Measurements from ENCODE around the gene KDM6A.
"Not testable (repeated sequence)": the region's sequence is repeated elsewhere in the genome, so short reads cannot be mapped to it uniquely, and the experiment has no call there.

KDM6A gene

DNA sequence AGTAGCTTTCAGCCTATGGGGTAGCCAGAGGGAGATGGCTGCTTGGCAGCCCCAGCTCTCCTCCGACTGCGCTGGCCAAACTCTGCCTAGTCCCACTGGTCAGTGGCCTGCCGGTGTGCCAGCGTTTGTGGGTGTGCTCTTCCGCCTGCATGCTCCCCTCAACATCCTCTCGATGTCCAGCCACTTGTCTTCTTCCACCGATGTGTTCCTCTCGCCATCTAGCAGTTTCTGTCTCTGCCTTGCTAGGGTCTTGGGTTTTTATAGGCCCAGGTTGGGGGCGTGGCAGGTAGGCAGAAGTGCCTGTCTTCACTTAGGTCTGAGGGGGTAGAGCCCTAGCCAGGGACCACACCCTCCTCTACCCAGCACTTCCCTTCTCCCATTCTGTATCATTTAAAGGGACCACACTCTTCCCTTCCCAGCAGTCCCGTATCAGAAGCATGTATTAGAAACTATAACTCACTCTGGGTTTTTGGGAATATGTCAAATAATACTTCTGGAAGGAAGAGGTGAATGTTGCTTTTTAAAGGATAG, 124.4 kb downstream of the KDM6A start:
- no peaks in the 10 kb centered on the region for H3K36me3 ChIP-seq (ENCODE audit: control insufficient read depth in 2 of 2, insufficient read depth in 2 of 2, low read length in 2 of 2)
- H3K9me3 ChIP-seq (ENCODE audit: control insufficient read depth in 2 of 2, low read length in 2 of 2), result no peaks in the 10 kb centered on the region
- H3K9ac ChIP-seq (ENCODE audit: low read depth in 1 of 2, low read length in 2 of 2), result no peak overlapping the region
- peak overlapping the region in 1 of 2 donors; percentile 32 for H3K27ac ChIP-seq (ENCODE audit: low read depth in 2 of 2, low read length in 2 of 2)
- no peaks in the 10 kb centered on the region for H3K27me3 ChIP-seq (ENCODE audit: control insufficient read depth in 2 of 2, insufficient read depth in 2 of 2, low read length in 2 of 2)
- no peak overlapping the region for H3K4me3 ChIP-seq (ENCODE audit: low read length in 2 of 2)
- peaks cover 21 to 28% of the 10 kb centered on the region in 2 donors for H3K4me1 ChIP-seq (ENCODE audit: control insufficient read depth in 2 of 2, insufficient read depth in 2 of 2, low read length in 2 of 2)

DNA sequence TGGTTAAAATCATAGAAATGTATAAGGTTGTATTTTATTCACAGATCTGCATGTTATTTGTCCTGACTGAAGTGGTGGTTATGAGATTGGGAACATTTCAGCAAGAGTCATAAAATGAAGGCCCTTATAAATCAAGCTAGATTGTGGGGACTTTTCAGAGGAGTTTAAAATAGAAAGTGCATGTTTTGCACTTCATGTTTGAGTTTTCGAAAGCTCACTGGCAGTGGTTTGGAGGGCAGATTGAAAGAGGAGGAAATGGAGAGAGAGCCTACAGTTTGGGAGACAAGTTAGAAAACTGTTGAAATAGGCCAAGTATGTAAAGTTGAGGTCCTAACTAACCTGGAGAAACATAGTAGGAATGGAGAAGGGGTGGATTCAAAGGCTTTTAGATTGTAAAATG, 124.9 kb downstream of the KDM6A start:
- Histone ChIP-seq H3K27me3 (ENCODE audit: control insufficient read depth in 2 of 2, insufficient read depth in 2 of 2, low read length in 2 of 2) (no peaks in the 10 kb centered on the region), H3K4me3 (ENCODE audit: low read length in 2 of 2) (no peak overlapping the region), H3K9me3 (ENCODE audit: control insufficient read depth in 2 of 2, low read length in 2 of 2) (no peaks in the 10 kb centered on the region)

DNA sequence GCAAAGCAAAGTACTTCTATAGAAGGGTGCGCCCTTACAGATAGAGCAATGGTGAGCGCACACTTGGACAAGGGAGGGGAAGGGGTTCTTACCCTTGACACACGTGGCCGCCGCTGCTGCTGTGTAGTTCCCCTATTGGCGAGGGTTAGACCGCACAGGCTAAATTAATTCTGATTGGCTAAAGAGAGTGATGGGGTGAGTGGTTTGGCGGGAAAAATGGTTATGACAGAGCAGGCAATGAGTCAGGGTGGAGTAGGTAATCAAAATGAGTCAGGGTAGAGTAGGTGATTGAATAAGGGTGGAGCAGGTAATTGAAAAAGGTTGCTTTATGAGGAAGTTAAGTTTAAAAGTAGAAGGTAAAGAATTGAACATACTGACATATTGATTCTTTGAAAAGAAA, 126.2 kb downstream of the KDM6A start:
- not testable (repeated sequence) for H3K36me3 ChIP-seq (ENCODE audit: control insufficient read depth in 2 of 2, insufficient read depth in 2 of 2, low read length in 2 of 2); H3K9ac ChIP-seq (ENCODE audit: low read depth in 1 of 2, low read length in 2 of 2); H3K27me3 ChIP-seq (ENCODE audit: control insufficient read depth in 2 of 2, insufficient read depth in 2 of 2, low read length in 2 of 2); H3K4me3 ChIP-seq (ENCODE audit: low read length in 2 of 2); H3K9me3 ChIP-seq (ENCODE audit: control insufficient read depth in 2 of 2, low read length in 2 of 2)
- Histone ChIP-seq H3K4me1 (ENCODE audit: control insufficient read depth in 2 of 2, insufficient read depth in 2 of 2, low read length in 2 of 2) (peaks cover 21 to 28% of the 10 kb centered on the region in 2 donors), H3K27ac (ENCODE audit: low read depth in 2 of 2, low read length in 2 of 2) (peak overlapping the region in 1 of 2 donors; percentile 27)

More for the DNA sequence above, 124.9 kb downstream of the KDM6A start:
- Histone ChIP-seq H3K9ac (ENCODE audit: low read depth in 1 of 2, low read length in 2 of 2) (no peak overlapping the region), H3K4me1 (ENCODE audit: control insufficient read depth in 2 of 2, insufficient read depth in 2 of 2, low read length in 2 of 2) (peaks cover 21 to 28% of the 10 kb centered on the region in 2 donors), H3K36me3 (ENCODE audit: control insufficient read depth in 2 of 2, insufficient read depth in 2 of 2, low read length in 2 of 2) (no peaks in the 10 kb centered on the region), H3K27ac (ENCODE audit: low read depth in 2 of 2, low read length in 2 of 2) (no peak overlapping the region)

DNA sequence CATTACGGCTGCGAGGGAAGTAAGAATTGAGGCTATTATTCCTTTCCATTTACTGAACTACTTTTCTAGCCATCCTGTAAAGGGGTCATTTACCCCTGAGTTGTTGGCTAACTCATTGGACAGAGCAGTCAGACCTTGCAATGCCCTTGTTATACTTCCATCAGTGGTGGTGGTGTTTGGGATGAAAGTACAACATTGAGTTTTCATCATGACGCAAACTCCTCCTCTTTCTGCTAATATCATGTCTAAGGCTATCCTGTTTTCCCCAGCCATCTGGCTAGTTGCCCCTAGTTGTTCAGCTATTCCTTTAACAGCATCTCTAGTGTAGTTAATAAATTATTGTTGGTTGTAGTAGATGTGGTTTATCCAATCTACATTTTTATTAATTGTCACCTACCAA, 126.9 kb downstream of the KDM6A start:
- H3K9ac ChIP-seq (ENCODE audit: low read depth in 1 of 2, low read length in 2 of 2); H3K27me3 ChIP-seq (ENCODE audit: control insufficient read depth in 2 of 2, insufficient read depth in 2 of 2, low read length in 2 of 2); H3K9me3 ChIP-seq (ENCODE audit: control insufficient read depth in 2 of 2, low read length in 2 of 2); H3K4me3 ChIP-seq (ENCODE audit: low read length in 2 of 2); H3K36me3 ChIP-seq (ENCODE audit: control insufficient read depth in 2 of 2, insufficient read depth in 2 of 2, low read length in 2 of 2): not testable (repeated sequence)
- Histone ChIP-seq H3K4me1 (ENCODE audit: control insufficient read depth in 2 of 2, insufficient read depth in 2 of 2, low read length in 2 of 2) (peaks cover 21 to 26% of the 10 kb centered on the region in 2 donors), H3K27ac (ENCODE audit: low read depth in 2 of 2, low read length in 2 of 2) (peak overlapping the region in 1 of 2 donors; percentile 27)

DNA sequence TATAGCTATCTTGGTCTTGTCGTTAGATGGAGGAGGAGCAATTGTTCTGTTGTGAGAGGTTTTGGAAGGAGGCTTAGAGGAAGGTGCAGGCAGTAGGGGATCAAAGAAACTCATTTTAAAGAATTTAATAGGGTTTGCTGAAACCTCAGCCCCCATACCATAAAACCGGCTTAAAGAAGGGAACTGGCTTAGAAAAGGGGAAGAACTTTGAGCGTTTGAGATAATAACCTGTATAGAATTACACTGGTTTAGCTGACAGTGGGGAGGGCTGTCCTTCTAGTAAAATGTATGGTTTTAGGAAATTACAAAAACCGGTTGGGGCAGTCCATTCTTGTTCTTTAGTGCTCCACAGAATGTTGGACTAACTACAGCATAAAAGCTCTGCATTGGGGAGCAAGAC, 128.1 kb downstream of the KDM6A start:
- Histone ChIP-seq H3K9me3 (ENCODE audit: control insufficient read depth in 2 of 2, low read length in 2 of 2) (peaks cover 0 to 2% of the 10 kb centered on the region in 2 donors), H3K27me3 (ENCODE audit: control insufficient read depth in 2 of 2, insufficient read depth in 2 of 2, low read length in 2 of 2) (no peaks in the 10 kb centered on the region), H3K4me3 (ENCODE audit: low read length in 2 of 2) (no peak overlapping the region), H3K27ac (ENCODE audit: low read depth in 2 of 2, low read length in 2 of 2) (no peak overlapping the region), H3K9ac (ENCODE audit: low read depth in 1 of 2, low read length in 2 of 2) (no peak overlapping the region), H3K4me1 (ENCODE audit: control insufficient read depth in 2 of 2, insufficient read depth in 2 of 2, low read length in 2 of 2) (peaks cover 17 to 23% of the 10 kb centered on the region in 2 donors), H3K36me3 (ENCODE audit: control insufficient read depth in 2 of 2, insufficient read depth in 2 of 2, low read length in 2 of 2) (no peaks in the 10 kb centered on the region)

DNA sequence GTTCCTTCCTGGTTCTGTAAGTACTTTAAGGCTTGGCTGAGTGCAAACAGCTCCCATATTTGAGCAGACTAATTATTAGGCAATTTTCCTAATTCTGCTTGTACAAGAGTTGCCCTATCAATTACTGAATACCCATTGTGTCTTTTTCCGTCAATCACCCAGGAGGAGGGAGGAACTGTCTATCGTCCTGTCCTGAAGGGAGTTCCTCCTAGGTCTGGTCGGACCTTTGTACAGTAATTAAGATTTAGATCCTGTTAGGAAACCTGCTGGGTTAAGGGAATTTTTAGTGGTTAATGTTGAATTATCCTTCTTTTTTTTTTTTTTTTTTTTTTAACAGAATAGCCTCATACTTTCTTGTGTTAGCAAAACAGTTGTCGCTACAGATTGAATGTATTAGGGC, 130.1 kb downstream of the KDM6A start:
- Histone ChIP-seq H3K4me3 (ENCODE audit: low read length in 2 of 2) (no peak overlapping the region), H3K4me1 (ENCODE audit: control insufficient read depth in 2 of 2, insufficient read depth in 2 of 2, low read length in 2 of 2) (peaks cover under 1 to 5% of the 10 kb centered on the region in 2 donors), H3K9me3 (ENCODE audit: control insufficient read depth in 2 of 2, low read length in 2 of 2) (peaks cover 0 to 2% of the 10 kb centered on the region in 2 donors), H3K9ac (ENCODE audit: low read depth in 1 of 2, low read length in 2 of 2) (no peak overlapping the region), H3K36me3 (ENCODE audit: control insufficient read depth in 2 of 2, insufficient read depth in 2 of 2, low read length in 2 of 2) (no peaks in the 10 kb centered on the region), H3K27me3 (ENCODE audit: control insufficient read depth in 2 of 2, insufficient read depth in 2 of 2, low read length in 2 of 2) (no peaks in the 10 kb centered on the region), H3K27ac (ENCODE audit: low read depth in 2 of 2, low read length in 2 of 2) (no peak overlapping the region)

DNA sequence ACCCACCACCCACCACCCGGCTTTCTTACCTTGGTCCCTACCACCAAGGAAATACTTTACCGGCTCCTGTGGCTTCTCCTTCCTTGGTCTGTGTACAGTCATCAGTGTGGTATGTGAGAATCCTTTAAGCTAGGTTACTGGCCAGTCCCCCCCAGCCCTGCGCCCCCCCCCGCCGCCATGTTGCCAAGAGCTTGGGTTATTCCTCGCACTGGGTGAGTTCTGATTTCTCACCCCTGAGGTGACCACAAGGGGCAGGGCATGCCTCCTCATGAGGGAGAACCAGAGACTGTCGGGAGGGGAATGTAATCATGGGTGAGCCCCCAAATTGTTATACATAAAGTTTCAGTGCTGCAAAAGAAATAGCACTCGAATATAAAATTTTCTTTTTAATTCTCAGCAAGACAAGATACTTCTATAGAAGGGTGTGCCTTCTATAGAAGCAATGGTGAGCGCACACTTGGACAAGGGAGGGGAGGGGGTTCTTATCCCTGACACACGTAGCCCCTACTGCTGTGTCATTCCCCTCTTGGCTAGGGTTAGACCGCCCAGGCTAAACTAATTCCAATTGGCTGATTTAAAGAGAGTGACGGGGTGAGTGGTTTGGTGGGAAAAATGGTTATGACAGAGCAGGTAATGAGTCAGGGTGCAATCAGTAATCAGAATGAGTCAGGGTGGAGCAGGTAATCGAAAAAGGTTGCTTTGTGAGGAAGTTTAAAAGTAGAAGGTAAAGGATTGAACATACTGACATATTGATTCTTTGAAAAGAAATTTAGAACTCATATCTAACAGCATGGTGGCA, 133.2 kb downstream of the KDM6A start:
- no peaks in the 10 kb centered on the region for H3K27me3 ChIP-seq (ENCODE audit: control insufficient read depth in 2 of 2, insufficient read depth in 2 of 2, low read length in 2 of 2)
- no peak overlapping the region for H3K9ac ChIP-seq (ENCODE audit: low read depth in 1 of 2, low read length in 2 of 2)
- peaks cover 0 to 2% of the 10 kb centered on the region in 2 donors for H3K9me3 ChIP-seq (ENCODE audit: control insufficient read depth in 2 of 2, low read length in 2 of 2)
- peaks cover 0 to 3% of the 10 kb centered on the region in 2 donors for H3K4me1 ChIP-seq (ENCODE audit: control insufficient read depth in 2 of 2, insufficient read depth in 2 of 2, low read length in 2 of 2)
- H3K27ac ChIP-seq (ENCODE audit: low read depth in 2 of 2, low read length in 2 of 2), result no peak overlapping the region
- no peak overlapping the region for H3K4me3 ChIP-seq (ENCODE audit: low read length in 2 of 2)
- H3K36me3 ChIP-seq (ENCODE audit: control insufficient read depth in 2 of 2, insufficient read depth in 2 of 2, low read length in 2 of 2), result no peaks in the 10 kb centered on the region

DNA sequence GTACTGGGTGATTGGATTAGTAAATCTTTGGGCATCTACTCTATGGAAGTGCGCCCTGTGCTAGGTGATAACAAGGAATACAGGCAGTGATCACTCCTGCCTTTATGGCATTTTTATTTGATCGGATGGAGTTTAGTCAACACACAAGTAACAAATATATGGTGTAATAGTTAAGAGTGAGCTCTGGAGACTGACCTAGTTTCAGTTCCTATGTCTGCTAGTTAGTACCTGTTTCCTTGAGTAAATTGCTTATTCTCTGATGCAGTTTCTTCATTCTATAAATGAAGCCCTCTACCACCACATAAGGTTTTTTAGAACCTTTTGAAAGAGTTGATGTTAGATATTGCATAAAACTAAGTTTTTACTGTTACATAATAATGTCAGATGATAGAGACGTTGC, 134.6 kb downstream of the KDM6A start:
- Histone ChIP-seq H3K4me3 (ENCODE audit: low read length in 2 of 2) (no peak overlapping the region), H3K9ac (ENCODE audit: low read depth in 1 of 2, low read length in 2 of 2) (no peak overlapping the region), H3K27ac (ENCODE audit: low read depth in 2 of 2, low read length in 2 of 2) (no peak overlapping the region), H3K9me3 (ENCODE audit: control insufficient read depth in 2 of 2, low read length in 2 of 2) (peaks cover 0 to 2% of the 10 kb centered on the region in 2 donors), H3K4me1 (ENCODE audit: control insufficient read depth in 2 of 2, insufficient read depth in 2 of 2, low read length in 2 of 2) (no peaks in the 10 kb centered on the region), H3K27me3 (ENCODE audit: control insufficient read depth in 2 of 2, insufficient read depth in 2 of 2, low read length in 2 of 2) (no peaks in the 10 kb centered on the region), H3K36me3 (ENCODE audit: control insufficient read depth in 2 of 2, insufficient read depth in 2 of 2, low read length in 2 of 2) (no peaks in the 10 kb centered on the region)

DNA sequence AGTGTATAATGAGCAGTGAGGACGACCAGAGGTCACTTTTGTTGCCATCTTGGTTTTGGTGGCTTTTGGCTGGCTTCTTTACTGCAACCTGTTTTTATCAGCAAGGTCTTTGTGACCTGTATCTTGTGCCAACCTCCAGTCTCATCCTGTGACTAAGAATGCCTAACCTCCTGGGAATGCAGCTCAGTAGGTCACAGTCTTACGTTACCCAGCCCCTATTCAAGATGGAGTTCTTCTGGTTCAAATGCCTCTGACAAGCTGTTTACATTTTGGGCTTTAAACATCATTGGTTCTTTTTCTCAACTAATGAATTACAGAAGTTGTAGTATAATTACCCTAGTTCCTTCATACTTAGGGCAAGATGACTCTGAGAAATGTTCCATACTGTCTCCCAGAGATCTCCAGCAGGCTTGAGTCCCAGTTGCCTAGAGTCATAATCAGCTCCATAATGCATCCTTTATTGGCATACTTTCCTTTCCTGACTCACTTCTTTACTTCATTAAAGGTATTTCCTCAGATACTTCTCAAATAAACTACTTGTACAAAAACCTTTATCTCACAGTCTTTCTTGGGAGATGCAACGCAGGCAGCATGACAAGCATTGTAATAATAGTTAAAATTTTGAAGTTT, 136.5 kb downstream of the KDM6A start:
- Histone ChIP-seq H3K9me3 (ENCODE audit: control insufficient read depth in 2 of 2, low read length in 2 of 2) (peaks cover 0 to 2% of the 10 kb centered on the region in 2 donors), H3K27ac (ENCODE audit: low read depth in 2 of 2, low read length in 2 of 2) (no peak overlapping the region), H3K36me3 (ENCODE audit: control insufficient read depth in 2 of 2, insufficient read depth in 2 of 2, low read length in 2 of 2) (no peaks in the 10 kb centered on the region), H3K4me3 (ENCODE audit: low read length in 2 of 2) (no peak overlapping the region), H3K27me3 (ENCODE audit: control insufficient read depth in 2 of 2, insufficient read depth in 2 of 2, low read length in 2 of 2) (no peaks in the 10 kb centered on the region), H3K9ac (ENCODE audit: low read depth in 1 of 2, low read length in 2 of 2) (no peak overlapping the region), H3K4me1 (ENCODE audit: control insufficient read depth in 2 of 2, insufficient read depth in 2 of 2, low read length in 2 of 2) (no peaks in the 10 kb centered on the region)

DNA sequence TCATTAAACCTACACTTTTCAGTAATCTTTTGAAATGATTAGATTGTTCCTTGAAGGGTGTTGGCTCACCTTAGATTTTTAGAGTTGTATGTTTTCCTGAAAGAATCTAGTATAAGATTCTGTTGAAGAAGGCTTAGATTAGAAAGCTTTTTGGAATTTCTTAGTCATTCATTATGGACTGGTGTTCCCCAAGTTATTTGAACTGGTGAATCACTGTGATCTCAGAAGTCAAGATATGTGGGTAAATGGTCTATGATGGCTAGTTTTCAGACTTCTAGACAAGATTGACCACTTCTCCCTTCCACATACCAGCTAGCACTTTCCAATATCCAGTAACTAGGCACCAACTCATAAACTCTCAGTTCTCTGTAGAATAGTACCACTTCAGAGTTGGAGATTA, 138.1 kb downstream of the KDM6A start:
- no peak overlapping the region for H3K9ac ChIP-seq (ENCODE audit: low read depth in 1 of 2, low read length in 2 of 2)
- no peaks in the 10 kb centered on the region for H3K27me3 ChIP-seq (ENCODE audit: control insufficient read depth in 2 of 2, insufficient read depth in 2 of 2, low read length in 2 of 2)
- H3K36me3 ChIP-seq (ENCODE audit: control insufficient read depth in 2 of 2, insufficient read depth in 2 of 2, low read length in 2 of 2), result peaks cover 0 to 4% of the 10 kb centered on the region in 2 donors
- no peaks in the 10 kb centered on the region for H3K9me3 ChIP-seq (ENCODE audit: control insufficient read depth in 2 of 2, low read length in 2 of 2)
- no peak overlapping the region for H3K4me3 ChIP-seq (ENCODE audit: low read length in 2 of 2)
- no peaks in the 10 kb centered on the region for H3K4me1 ChIP-seq (ENCODE audit: control insufficient read depth in 2 of 2, insufficient read depth in 2 of 2, low read length in 2 of 2)
- H3K27ac ChIP-seq (ENCODE audit: low read depth in 2 of 2, low read length in 2 of 2), result no peak overlapping the region

Data from mucosa of rectum (tissue), 2 donors.